Measurements from ENCODE around the gene CD300LF.

DNA sequence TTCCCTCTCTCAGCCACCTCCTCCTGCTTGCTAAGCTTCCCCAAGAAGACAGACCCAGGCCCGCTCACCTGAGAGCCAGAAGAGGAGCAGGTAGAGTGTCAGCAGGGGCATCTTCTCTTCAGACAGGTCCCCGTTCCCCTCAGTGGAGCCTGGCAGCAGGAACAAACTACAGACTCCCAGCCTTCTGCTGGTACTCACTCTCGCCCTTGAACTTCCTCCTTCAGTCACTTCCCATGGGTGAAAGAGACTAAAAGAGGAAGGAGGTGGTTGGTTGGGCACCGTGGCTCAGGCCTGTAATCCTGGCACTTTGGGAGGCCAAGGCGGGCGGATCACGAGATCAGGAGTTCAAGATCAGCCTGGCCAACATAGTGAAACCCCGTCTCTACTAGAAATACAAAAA lies at the start of gene CD300LF:
- TF ChIP-seq POLR2AphosphoS5 (IDR thresholded peaks at IDR 0.05) (peak in 2 of 3 donors; percentile 50 to 56), POLR2A (IDR thresholded peaks at IDR 0.05) (no peak), CTCF (IDR thresholded peaks at IDR 0.05 in 8 of 11, conservative IDR thresholded peaks at IDR 0.05 in 3 of 11) (no peak)
